Mesothelial cell of epicardium (in vitro differentiated cells): ENCODE measurements around the gene IGSF9. TPM values are rescaled to one million over a fixed set of nuclear protein-coding genes. Genes with fewer than 3 reads are reported as not detected.

Experiments used
- DNase-seq, 2 experiments: peaks; one replicate each; pipeline ENCODE4 v3.0.0; 2021; ENCODE audit warnings: low spot score in 2 of 2; ENCODE audit not compliant: unreplicated experiment in 2 of 2
- H3K27ac Mint-ChIP-seq: 2 replicates; pipeline ENCODE4 v1.8.0; 2021; ENCODE audit warnings: mixed read lengths
- H3K27me3 Mint-ChIP-seq: 2 replicates; pipeline ENCODE4 v1.8.0; 2021; ENCODE audit warnings: low read depth, mixed read lengths
- H3K36me3 Mint-ChIP-seq: 2 replicates; pipeline ENCODE4 v1.8.0; 2021; ENCODE audit warnings: mixed read lengths
- H3K4me1 Mint-ChIP-seq: 2 replicates; pipeline ENCODE4 v1.8.0; 2021; ENCODE audit warnings: mixed read lengths
- H3K4me3 Mint-ChIP-seq: 2 replicates; pipeline ENCODE4 v1.8.0; 2021; ENCODE audit warnings: mild to moderate bottlenecking, moderate library complexity, mixed read lengths
- H3K9me3 Mint-ChIP-seq: 2 replicates; pipeline ENCODE4 v1.8.0; 2021; ENCODE audit warnings: mixed read lengths
- CTCF ChIP-seq: fragments of 200-600 bp; sonication (generic); IDR thresholded peaks from one replicate; pipeline ENCODE4 v1.5.0; 2021; ENCODE audit warnings: antibody characterized with exemption; ENCODE audit not compliant: unreplicated experiment
- total RNA-seq: library from RNA; stranded (reverse); gene quantifications from 3 replicates; pipeline ENCODE4 v1.2.1, GENCODE V29; 2021

Gene IGSF9
- total RNA-seq, 1 donor from 2014 or later: 76.9 TPM

- no peak overlapping the region for H3K27ac Mint-ChIP-seq
- peaks cover 27% of the 10 kb centered on the region for H3K4me1 Mint-ChIP-seq
- no peak overlapping the region for H3K4me3 Mint-ChIP-seq
- DNase-seq: no peak
- no peak for TF ChIP-seq CTCF
- no peaks in the 10 kb centered on the region for H3K9me3 Mint-ChIP-seq
- peaks cover 2% of the 10 kb centered on the region for H3K27me3 Mint-ChIP-seq
- no peaks in the 10 kb centered on the region for H3K36me3 Mint-ChIP-seq
Observed at GRCh38 chr1:159896546-159896930, 48.9 kb downstream of the IGSF9 start.

- Mint-ChIP-seq H3K36me3 (no peaks in the 10 kb centered on the region), H3K4me3 (no peak overlapping the region), H3K4me1 (peaks cover 25% of the 10 kb centered on the region), H3K27ac (peak overlapping the region; percentile 26), H3K27me3 (peaks cover 2% of the 10 kb centered on the region), H3K9me3 (no peaks in the 10 kb centered on the region)
- no peak for TF ChIP-seq CTCF
- DNase-seq: no peak
Observed at GRCh38 chr1:159895836-159896545, 49.4 kb downstream of the IGSF9 start.

- Mint-ChIP-seq H3K4me3 (no peak overlapping the region), H3K27ac (no peak overlapping the region), H3K9me3 (no peaks in the 10 kb centered on the region), H3K27me3 (peaks cover 2% of the 10 kb centered on the region), H3K4me1 (peaks cover 19% of the 10 kb centered on the region), H3K36me3 (no peaks in the 10 kb centered on the region)
- no peak for DNase-seq
- no peak for TF ChIP-seq CTCF
Observed at GRCh38 chr1:159895286-159895685, 50.1 kb downstream of the IGSF9 start.

GRCh38 chr1:159892944-159893343 lies 52.5 kb downstream of the IGSF9 start:
- H3K27me3 Mint-ChIP-seq: no peaks in the 10 kb centered on the region
- no peaks in the 10 kb centered on the region for H3K9me3 Mint-ChIP-seq
- DNase-seq: no peak
- peaks cover 16% of the 10 kb centered on the region for H3K4me1 Mint-ChIP-seq
- no peak for TF ChIP-seq CTCF
- H3K4me3 Mint-ChIP-seq: no peak overlapping the region
- H3K27ac Mint-ChIP-seq: no peak overlapping the region
- H3K36me3 Mint-ChIP-seq: no peaks in the 10 kb centered on the region

GRCh38 chr1:159891275-159892157 lies 53.9 kb downstream of the IGSF9 start:
- no peak overlapping the region for H3K4me3 Mint-ChIP-seq
- peak; percentile 46 to 76 for DNase-seq
- H3K36me3 Mint-ChIP-seq: no peaks in the 10 kb centered on the region
- H3K9me3 Mint-ChIP-seq: no peaks in the 10 kb centered on the region
- TF ChIP-seq CTCF: peak; percentile 50
- no peak overlapping the region for H3K27ac Mint-ChIP-seq
- H3K4me1 Mint-ChIP-seq: peaks cover 12% of the 10 kb centered on the region
- no peaks in the 10 kb centered on the region for H3K27me3 Mint-ChIP-seq
